ENCODE results near the gene NFATC4.
"Not testable (repeated sequence)": the region's sequence is repeated elsewhere in the genome, so short reads cannot be mapped to it uniquely, and the experiment has no call there.

The NFATC4 gene

DNA sequence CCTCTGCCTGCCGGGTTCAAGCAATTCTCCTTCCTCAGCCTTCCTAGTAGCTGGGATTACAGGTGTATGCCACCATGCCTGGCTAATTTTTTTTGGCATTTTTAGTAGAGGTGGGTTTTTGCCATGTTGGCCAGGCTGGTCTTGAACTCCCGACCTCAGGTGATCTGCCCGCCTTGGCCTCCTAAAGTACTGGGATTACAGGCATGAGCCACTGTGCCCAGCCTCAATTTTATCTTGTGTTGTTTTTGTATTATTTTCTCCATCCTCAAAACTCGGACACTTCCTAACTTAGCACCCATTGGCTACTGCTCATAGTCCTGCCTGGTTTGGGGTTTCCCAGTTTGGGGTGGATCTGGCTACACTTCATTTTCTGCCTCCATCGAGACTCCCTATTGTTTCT is 19.6 kb downstream of the NFATC4 start:
- DNase-seq (ENCODE audit: low read depth in 2 of 2): not testable (repeated sequence)

- no peak for DNase-seq (ENCODE audit: low read depth in 2 of 2)
Observed at GRCh38 chr14:24388474-24389179, 20.6 kb downstream of the NFATC4 start.

GRCh38 chr14:24389226-24389848 is 21.4 kb downstream of the NFATC4 start:
- DNase-seq (ENCODE audit: low read depth in 2 of 2): no peak

GRCh38 chr14:24390701-24391468 is 22.9 kb downstream of the NFATC4 start:
- DNase-seq (ENCODE audit: low read depth in 2 of 2): no peak

GRCh38 chr14:24392325-24393091 is 24.5 kb downstream of the NFATC4 start:
- DNase-seq (ENCODE audit: low read depth in 2 of 2): no peak

- no peak for DNase-seq (ENCODE audit: low read depth in 2 of 2)
Observed at GRCh38 chr14:24394275-24394674, 26.3 kb downstream of the NFATC4 start.

DNA sequence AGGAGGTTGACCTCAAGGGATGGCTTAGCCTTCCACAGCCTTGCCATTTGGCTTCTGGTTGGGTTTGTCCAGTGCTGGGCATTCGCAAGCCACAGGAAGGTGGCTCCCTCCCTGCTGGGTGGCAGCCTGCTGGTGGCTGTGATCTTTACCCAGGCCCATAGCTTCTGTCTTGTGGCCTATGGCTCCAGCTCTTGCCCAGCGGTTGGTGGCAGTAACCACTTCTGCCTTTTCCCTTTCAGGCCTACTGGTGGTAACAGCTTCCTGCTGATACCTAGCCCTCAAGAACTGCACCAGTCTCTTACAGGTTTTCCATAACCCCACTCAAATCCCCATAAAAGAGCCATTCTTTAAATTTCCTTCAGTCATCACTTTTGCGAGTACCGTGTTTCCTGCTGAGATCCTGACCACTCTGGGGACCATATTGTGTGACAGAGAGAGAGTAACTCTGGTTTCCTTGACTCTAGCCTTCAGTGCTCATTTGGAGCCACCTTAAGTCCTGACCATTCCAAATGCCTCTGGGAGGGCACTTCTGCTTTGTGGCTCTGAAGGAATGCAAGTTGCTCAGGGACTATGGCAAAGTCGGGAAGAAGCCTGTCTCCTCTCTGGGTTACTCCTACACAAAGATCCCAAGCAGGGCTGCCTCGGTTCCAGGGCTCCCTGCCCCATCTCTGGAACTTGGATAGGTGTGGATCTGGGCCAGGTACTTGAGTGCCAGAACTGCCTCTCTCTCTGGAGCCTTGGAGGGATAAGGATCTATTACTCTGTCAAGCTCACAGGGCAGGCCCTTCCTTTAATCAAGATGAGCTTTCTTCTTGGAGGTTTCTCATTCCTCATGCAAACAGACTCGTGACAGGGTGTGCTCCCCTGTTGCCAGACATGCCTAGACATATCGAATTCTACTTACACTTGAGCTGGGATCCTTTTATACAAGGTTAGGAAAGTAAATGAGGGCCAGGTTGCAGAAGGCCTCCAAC is 27.9 kb downstream of the NFATC4 start:
- no peak for DNase-seq (ENCODE audit: low read depth in 2 of 2)

- DNase-seq (ENCODE audit: low read depth in 2 of 2): no peak
Observed at GRCh38 chr14:24397639-24398292, 29.8 kb downstream of the NFATC4 start.

DNA sequence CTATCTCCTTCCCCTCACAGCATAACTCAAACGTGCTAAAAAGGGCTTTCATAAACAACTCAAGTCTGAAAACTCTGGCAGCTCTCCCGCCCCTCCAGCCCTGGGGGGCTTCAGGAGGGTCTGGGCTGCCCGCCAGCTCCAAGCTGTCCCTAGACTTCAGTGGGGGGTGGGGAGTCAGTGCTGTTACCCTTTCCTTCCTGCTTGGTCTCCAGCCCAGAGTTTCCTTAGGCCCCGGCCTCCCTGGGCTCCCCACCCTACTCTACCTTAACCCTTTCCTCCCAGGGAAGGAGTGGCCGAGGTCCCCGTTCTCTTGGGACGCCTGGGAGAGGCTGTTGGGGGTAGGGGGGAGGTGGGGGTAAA is 30.3 kb downstream of the NFATC4 start:
- DNase-seq (ENCODE audit: low read depth in 2 of 2): no peak

DNA sequence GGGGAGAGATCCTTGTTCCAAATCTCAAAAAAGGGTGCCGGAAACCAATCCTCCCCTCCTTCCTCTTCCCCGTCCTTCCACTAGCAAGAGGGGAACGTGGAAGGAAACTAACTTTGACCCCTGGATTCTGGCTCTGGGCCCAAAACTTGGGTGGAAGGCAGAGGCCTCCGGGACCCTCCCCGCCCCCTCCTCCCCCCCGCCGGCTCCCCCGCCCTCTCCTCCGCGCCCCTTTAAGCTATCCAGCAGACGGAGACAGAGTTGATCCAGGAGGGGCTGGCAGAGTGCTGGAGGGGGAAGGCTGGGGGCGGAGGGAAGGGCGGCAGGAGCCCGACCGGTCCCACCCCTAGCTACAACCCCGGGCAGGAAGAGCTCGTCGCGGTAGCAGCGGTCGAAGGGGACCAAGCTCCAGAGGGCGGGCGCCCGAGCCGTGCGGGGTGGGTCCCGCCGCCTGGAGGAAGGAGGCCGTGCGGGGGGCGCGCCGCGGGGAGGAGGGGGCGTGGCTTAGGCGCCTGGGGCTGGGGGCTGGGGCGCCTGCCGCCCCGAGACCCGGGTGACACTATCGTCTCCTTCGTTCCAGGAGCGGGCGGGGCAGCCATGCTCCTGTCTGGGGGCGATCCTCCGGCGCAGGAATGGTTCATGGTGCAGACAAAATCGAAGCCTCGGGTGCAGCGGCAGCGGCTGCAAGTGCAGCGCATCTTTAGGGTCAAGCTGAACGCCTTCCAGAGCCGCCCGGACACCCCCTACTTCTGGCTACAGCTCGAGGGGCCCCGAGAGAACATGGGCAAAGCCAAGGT is 30.9 kb downstream of the NFATC4 start, which contains the start of gene NYNRIN:
NYNRIN (plus strand) TSS at position 351 of the 794 bp plus-strand sequence; CDS start at position 595, 244 bp downstream.
- peak in 1 of 2 donors; percentile 7 for DNase-seq (ENCODE audit: low read depth in 2 of 2)

- no peak for DNase-seq (ENCODE audit: low read depth in 2 of 2)
Observed at GRCh38 chr14:24399447-24399822, 31.5 kb downstream of the NFATC4 start.

- DNase-seq (ENCODE audit: low read depth in 2 of 2): no peak
Observed at GRCh38 chr14:24399999-24400718, 32.2 kb downstream of the NFATC4 start.

DNA sequence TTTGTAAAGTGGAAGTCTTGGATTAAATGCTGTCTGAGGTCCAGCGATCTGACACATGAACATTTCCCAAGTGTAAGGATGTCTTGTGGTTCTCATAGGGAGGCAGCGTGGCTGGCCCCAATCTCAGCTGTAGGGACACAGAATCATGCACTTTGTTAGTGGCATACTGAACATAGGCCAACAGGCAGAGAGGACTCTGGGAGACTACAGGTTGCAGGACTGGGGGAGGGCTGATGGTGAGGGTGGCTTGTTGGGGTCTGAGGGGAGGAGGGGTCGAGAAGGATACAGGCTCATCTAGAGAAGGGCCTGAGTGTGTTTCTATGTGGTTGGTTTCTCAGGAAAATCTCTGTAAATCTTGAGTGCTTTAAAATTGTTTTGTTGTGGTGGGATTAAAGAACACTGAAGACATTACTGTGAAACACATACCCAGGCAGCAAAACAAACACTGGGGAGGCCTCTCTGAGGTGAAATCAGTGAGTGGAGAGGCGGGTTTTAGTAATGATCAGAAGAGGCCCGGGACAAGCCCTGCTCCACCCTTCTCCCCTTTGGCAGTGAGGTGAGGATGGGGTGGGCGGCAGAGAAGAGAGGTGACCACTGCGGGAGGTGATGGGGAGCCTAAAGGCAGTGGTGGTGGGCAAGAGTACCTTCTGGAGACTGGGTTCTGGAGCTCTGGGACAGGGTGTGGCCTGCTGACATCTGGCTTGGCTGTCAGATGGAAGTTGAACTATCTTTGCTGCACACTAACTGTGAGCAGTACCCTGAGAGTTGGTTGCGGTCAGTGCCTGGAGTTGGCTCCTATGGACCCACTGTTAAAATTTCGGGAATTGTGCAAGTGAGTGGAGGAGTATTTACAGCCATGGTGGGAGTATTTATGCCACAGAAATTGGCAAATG is 34.1 kb downstream of the NFATC4 start:
- no peak for DNase-seq (ENCODE audit: low read depth in 2 of 2)

GRCh38 chr14:24403294-24403998 is 35.5 kb downstream of the NFATC4 start:
- no peak for DNase-seq (ENCODE audit: low read depth in 2 of 2)

DNA sequence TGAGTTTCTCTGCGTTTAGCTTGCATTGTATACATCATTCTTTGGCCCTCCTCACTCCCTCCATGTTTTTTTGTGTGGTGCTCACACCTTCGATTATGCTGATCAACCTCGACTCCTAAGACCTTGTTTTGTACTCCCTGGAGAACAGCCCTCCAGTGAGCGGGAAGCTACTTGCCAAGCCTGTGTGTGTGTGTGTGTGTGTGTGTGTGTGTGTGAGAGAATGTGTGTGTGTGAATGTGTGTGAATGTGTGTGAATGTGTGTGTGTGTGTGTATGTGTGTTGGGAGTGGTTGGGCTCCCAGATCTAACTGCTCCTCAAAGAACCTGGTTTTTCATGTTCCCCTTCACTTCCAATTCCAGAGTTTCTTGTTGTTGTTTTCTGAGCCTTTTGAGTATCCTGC is 36.8 kb downstream of the NFATC4 start:
- no peak for DNase-seq (ENCODE audit: low read depth in 2 of 2)

GRCh38 chr14:24406416-24406815 is 38.4 kb downstream of the NFATC4 start:
- no peak for DNase-seq (ENCODE audit: low read depth in 2 of 2)

Data from stimulated activated CD8-positive, alpha-beta memory T cell treated with anti-CD3 and anti-CD28 coated beads, Interleukin-7, amount 100 ng/mL, for 4 hours (primary cell).